ENCODE measurements around the gene ADAMTS17. TPM values are rescaled to one million over a fixed set of nuclear protein-coding genes. Genes with fewer than 3 reads are reported as not detected.

ADAMTS17 gene
- total RNA-seq, 1 experiment from 2014 or later: 7.7 TPM

DNA sequence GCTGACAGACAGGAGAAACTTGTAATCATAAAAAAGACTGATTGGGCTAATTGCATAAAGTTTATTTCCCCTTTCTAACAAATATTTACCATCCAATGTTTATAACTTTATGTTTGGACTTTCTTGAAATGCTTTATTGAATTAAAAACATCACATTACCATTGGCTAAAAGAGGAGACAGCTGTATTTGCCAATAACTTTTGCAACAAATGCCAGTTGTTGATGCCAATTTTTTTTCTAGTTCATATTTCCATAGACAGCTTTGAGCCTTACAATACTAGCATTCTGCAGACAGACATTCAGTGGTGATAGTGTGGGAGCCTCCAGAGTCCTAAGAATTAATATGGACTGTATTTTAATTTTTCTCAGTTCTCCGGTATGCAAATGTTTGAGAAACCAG lies 198.4 kb downstream of the ADAMTS17 start:
- BruUV-seq (replicated peaks): no TSS peak

DNA sequence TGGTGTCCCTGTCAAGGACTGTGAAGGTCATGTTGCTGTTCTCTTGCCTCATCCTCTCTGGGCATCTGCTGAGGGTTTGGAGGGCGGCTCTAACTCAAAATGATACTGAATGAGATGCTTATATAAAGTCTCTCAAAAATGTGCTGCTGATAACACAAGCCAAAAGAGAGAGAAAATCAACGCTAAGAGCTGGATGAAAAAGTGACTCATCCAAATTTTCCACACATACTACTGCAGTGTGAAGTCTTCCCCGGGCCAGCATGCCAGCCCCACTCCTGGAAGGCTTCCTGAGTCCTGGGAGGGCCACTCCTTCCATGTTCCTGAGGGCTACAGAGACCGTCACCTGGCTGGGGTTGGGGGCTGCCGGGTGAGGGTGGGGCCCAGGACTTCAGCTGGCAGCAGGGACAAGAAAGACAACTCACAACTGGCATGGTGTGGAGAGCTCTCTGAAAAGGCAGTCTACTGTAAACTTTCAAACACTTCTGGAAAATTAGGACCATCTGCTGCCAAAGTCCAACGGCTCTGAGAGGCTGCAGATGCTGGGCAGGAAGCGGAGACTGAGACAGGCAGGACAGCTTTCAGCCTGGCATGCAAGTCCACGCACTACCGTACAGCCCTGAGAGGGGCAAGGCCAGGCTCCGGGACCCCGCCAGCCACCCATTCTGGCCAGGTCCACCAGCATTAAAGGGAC lies 200.3 kb downstream of the ADAMTS17 start:
- H3K27ac Mint-ChIP-seq (ENCODE audit: low read depth, unreplicated experiment): no peak overlapping the region
- H3K9me3 Mint-ChIP-seq (ENCODE audit: unreplicated experiment): no peaks in the 10 kb centered on the region
- no peaks in the 10 kb centered on the region for H3K4me1 Mint-ChIP-seq (ENCODE audit: insufficient read depth, unreplicated experiment)
- ChIA-PET CTCF (interaction anchor here (0.8 to 0.9 kb wide), 3 partner anchors 9 to 190 kb away, joined by 3 to 4 read pairs (median 3); no protein-coding TSS in a partner anchor), POLR2A (interaction anchor here (0.8 kb wide), 1 partner anchor 17 kb away, joined by 3 read pairs; no protein-coding TSS in a partner anchor)
- H3K36me3 Mint-ChIP-seq (ENCODE audit: insufficient read depth, unreplicated experiment): no peaks in the 10 kb centered on the region
- intact Hi-C loops (cut with micrococcal nuclease): no loop called here
- BruUV-seq (replicated peaks): no TSS peak
- no peak for DNase-seq (ENCODE audit: unreplicated experiment)
- TF ChIP-seq, protein P1, sequence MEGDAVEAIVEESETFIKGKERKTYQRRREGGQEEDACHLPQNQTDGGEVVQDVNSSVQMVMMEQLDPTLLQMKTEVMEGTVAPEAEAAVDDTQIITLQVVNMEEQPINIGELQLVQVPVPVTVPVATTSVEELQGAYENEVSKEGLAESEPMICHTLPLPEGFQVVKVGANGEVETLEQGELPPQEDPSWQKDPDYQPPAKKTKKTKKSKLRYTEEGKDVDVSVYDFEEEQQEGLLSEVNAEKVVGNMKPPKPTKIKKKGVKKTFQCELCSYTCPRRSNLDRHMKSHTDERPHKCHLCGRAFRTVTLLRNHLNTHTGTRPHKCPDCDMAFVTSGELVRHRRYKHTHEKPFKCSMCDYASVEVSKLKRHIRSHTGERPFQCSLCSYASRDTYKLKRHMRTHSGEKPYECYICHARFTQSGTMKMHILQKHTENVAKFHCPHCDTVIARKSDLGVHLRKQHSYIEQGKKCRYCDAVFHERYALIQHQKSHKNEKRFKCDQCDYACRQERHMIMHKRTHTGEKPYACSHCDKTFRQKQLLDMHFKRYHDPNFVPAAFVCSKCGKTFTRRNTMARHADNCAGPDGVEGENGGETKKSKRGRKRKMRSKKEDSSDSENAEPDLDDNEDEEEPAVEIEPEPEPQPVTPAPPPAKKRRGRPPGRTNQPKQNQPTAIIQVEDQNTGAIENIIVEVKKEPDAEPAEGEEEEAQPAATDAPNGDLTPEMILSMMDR (IDR thresholded peaks at IDR 0.05; ENCODE audit: unreplicated experiment): no peak
- H3K4me3 Mint-ChIP-seq (ENCODE audit: unreplicated experiment): no peak overlapping the region
- H3K27me3 Mint-ChIP-seq (ENCODE audit: insufficient read depth, unreplicated experiment): no peaks in the 10 kb centered on the region

More for the DNA sequence above, 198.4 kb downstream of the ADAMTS17 start:
- Mint-ChIP-seq H3K9me3 (ENCODE audit: unreplicated experiment) (peaks cover 15% of the 10 kb centered on the region), H3K27ac (ENCODE audit: low read depth, unreplicated experiment) (no peak overlapping the region), H3K36me3 (ENCODE audit: insufficient read depth, unreplicated experiment) (no peaks in the 10 kb centered on the region), H3K4me1 (ENCODE audit: insufficient read depth, unreplicated experiment) (peaks cover 6% of the 10 kb centered on the region), H3K4me3 (ENCODE audit: unreplicated experiment) (no peak overlapping the region), H3K27me3 (ENCODE audit: insufficient read depth, unreplicated experiment) (no peaks in the 10 kb centered on the region)
- ChIA-PET POLR2A (no interaction called here), CTCF (no interaction called here)
- no peak for DNase-seq (ENCODE audit: unreplicated experiment)
- TF ChIP-seq, protein P1 (IDR thresholded peaks at IDR 0.05; ENCODE audit: unreplicated experiment): no peak
- intact Hi-C loops (cut with micrococcal nuclease): no loop called here

DNA sequence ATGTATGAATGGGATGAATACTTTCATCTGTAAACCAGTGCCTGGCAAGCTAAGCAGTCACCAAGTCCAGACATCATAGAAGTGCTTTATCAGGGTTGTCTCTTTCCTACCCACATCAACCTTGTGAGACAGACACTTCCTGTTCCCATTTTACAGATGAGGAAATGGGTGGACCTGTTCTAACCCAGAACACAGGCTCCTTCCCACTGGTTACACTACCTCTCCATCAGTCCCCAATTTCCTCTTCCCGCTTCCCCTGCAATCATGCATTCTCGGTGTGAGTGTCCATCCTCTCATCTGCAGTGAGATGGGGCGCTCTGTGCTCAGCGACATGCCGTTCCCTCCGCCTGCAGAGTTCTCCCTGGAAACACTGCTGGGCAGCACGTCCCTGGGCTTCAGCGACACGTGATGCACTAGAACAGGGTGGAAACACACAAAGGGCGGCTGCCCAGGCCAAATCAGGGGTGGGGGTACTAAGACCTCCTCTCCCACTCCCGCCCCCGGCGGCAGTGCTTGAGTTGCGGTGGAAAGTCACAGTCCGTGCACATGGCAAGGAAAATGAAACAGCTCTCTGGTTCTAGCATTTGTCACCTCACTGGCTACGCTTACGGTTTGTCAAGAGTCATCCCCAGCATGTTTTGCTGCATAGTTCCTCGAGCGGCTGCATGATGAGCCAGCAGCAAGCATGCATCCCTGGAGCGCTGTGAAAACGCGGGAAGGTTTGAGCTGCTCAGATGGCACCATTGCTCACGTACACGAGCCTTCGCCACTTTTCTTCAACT lies 201.1 kb downstream of the ADAMTS17 start:
- Mint-ChIP-seq H3K9me3 (ENCODE audit: unreplicated experiment) (no peaks in the 10 kb centered on the region), H3K27me3 (ENCODE audit: insufficient read depth, unreplicated experiment) (no peaks in the 10 kb centered on the region), H3K4me1 (ENCODE audit: insufficient read depth, unreplicated experiment) (no peaks in the 10 kb centered on the region), H3K4me3 (ENCODE audit: unreplicated experiment) (no peak overlapping the region), H3K36me3 (ENCODE audit: insufficient read depth, unreplicated experiment) (no peaks in the 10 kb centered on the region), H3K27ac (ENCODE audit: low read depth, unreplicated experiment) (no peak overlapping the region)
- no TSS peak for BruUV-seq (replicated peaks)
- intact Hi-C loops (cut with micrococcal nuclease): no loop called here
- TF ChIP-seq, protein P1 (IDR thresholded peaks at IDR 0.05; ENCODE audit: unreplicated experiment): no peak
- CTCF ChIA-PET: interaction anchor here (0.7 to 0.9 kb wide), 4 partner anchors 8 to 206 kb away, joined by 3 to 4 read pairs (median 3); no protein-coding TSS in a partner anchor
- POLR2A ChIA-PET: interaction anchor here (0.8 kb wide), 1 partner anchor 18 kb away, joined by 3 read pairs; no protein-coding TSS in a partner anchor
- no peak for DNase-seq (ENCODE audit: unreplicated experiment)

DNA sequence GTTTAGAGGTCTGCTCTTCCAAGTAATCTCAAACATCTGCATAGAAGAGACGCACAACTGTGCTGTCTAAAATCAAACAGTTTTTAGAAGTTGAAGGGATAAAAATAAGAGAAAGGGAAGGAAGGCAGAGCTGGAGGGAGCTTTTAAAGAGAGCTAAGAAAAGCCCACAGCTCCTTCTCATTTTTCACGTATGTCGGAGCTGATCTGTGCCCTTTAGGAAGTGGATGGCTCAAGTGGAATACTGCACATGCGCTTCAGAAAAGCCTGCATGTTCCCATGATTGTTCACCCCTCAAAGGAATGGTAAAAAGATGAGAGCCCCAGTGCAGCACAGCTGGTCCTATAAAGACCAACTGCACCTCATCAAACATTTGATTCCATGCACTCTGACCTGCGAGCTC lies 207.2 kb downstream of the ADAMTS17 start:
- H3K4me1 Mint-ChIP-seq (ENCODE audit: insufficient read depth, unreplicated experiment): peaks cover 6% of the 10 kb centered on the region
- H3K9me3 Mint-ChIP-seq (ENCODE audit: unreplicated experiment): no peaks in the 10 kb centered on the region
- H3K27ac Mint-ChIP-seq (ENCODE audit: low read depth, unreplicated experiment): no peak overlapping the region
- intact Hi-C loops (cut with micrococcal nuclease): no loop called here
- DNase-seq (ENCODE audit: unreplicated experiment): no peak
- TF ChIP-seq, protein P1 (IDR thresholded peaks at IDR 0.05; ENCODE audit: unreplicated experiment): no peak
- no peaks in the 10 kb centered on the region for H3K36me3 Mint-ChIP-seq (ENCODE audit: insufficient read depth, unreplicated experiment)
- ChIA-PET POLR2A (interaction anchor here (0.9 kb wide), 1 partner anchor 23 kb away, joined by 3 read pairs; no protein-coding TSS in a partner anchor), CTCF (no interaction called here)
- no peak overlapping the region for H3K4me3 Mint-ChIP-seq (ENCODE audit: unreplicated experiment)
- no peaks in the 10 kb centered on the region for H3K27me3 Mint-ChIP-seq (ENCODE audit: insufficient read depth, unreplicated experiment)
- no TSS peak for BruUV-seq (replicated peaks)

All from MCF 10A (cell line).